Transverse colon (tissue), 3 donors: ENCODE measurements around the gene WFIKKN2.

Source experiments
- EP300 ChIP-seq: sonication (generic); formaldehyde crosslinking; IDR thresholded peaks from one replicate; pipeline ENCODE4 v1.6.1; 2017; ENCODE audit warnings: antibody characterized with exemption, low read depth
- POLR2A ChIP-seq: fragments of 450-650 bp; IDR thresholded peaks from one replicate; pipeline ENCODE4 v1.6.1; 2016; ENCODE audit warnings: antibody characterized with exemption, mild to moderate bottlenecking, moderate library complexity
- TF ChIP-seq, protein P1 (sequence below), 5 experiments: fragments of 200-600 bp in 3 of 5; fragments of 450-650 bp in 2 of 5; sonication (generic) in 3 of 5; IDR thresholded peaks; 1 replicate in 2 of 5; 2 replicates in 3 of 5; pipeline ENCODE4 v1.5.1; 2016 to 2017; ENCODE audit warnings: antibody characterized with exemption in 5 of 5, inconsistent platforms in 3 of 5, mild to moderate bottlenecking in 2 of 5, moderate library complexity in 1 of 5

DNA sequence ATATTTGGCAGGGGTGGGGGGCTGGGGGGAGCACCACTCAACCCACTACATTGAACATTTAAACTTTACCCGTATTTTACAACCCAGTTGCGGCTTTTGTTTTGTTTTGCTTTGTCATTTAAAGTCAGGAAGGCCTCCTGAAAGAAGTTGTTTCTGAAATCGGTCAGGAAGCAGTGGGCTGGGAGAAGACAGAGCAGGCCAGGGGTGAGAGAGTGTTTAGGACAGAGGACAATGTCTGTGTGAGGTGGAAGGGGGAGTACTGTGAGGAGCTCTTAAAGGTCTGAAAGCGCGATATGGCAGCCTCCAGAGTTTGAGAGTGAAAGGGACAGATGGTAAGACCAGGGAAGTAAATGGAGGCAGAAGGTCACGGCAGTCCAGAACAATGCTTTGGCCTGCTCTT, 6.1 kb upstream of the WFIKKN2 start:
- TF ChIP-seq, protein P1, sequence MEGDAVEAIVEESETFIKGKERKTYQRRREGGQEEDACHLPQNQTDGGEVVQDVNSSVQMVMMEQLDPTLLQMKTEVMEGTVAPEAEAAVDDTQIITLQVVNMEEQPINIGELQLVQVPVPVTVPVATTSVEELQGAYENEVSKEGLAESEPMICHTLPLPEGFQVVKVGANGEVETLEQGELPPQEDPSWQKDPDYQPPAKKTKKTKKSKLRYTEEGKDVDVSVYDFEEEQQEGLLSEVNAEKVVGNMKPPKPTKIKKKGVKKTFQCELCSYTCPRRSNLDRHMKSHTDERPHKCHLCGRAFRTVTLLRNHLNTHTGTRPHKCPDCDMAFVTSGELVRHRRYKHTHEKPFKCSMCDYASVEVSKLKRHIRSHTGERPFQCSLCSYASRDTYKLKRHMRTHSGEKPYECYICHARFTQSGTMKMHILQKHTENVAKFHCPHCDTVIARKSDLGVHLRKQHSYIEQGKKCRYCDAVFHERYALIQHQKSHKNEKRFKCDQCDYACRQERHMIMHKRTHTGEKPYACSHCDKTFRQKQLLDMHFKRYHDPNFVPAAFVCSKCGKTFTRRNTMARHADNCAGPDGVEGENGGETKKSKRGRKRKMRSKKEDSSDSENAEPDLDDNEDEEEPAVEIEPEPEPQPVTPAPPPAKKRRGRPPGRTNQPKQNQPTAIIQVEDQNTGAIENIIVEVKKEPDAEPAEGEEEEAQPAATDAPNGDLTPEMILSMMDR (IDR thresholded peaks at IDR 0.05), result no peak
- TF ChIP-seq POLR2A, result no peak
- no peak for TF ChIP-seq EP300
